Neural progenitor cell (in vitro differentiated cells): ENCODE data around the gene RADIL. TPM values are rescaled to one million over a fixed set of nuclear protein-coding genes. Genes with fewer than 3 reads are reported as not detected.

ENCODE experiments used
- DNase-seq: peaks from one replicate; pipeline ENCODE4 v3.0.0-alpha.2; 2016; ENCODE audit warnings: low spot score
- H2AFZ ChIP-seq: fragments of 200-600 bp; sonication (generic); replicated peaks from 2 replicates; pipeline ENCODE4 v1.6.1; 2016; ENCODE audit warnings: antibody characterized with exemption
- H3F3A ChIP-seq: fragments of 200-600 bp; sonication (generic); 2 replicates; pipeline ENCODE4 v1.6.1; 2016; ENCODE audit warnings: antibody characterized with exemption, low read depth
- H3K27ac ChIP-seq: fragments of 200-600 bp; sonication (generic); 2 replicates; pipeline ENCODE4 v1.5.1; 2016; ENCODE audit warnings: mild to moderate bottlenecking
- H3K27me3 ChIP-seq: fragments of 200-600 bp; sonication (generic); 2 replicates; pipeline ENCODE4 v1.6.1; 2016; ENCODE audit warnings: mild to moderate bottlenecking, moderate library complexity
- H3K36me3 ChIP-seq: fragments of 200-600 bp; sonication (generic); 2 replicates; pipeline ENCODE4 v1.5.1; 2016
- H3K4me1 ChIP-seq: fragments of 200-600 bp; sonication (generic); 2 replicates; pipeline ENCODE4 v1.6.1; 2016; ENCODE audit warnings: mixed run types
- H3K4me2 ChIP-seq: fragments of 200-600 bp; sonication (generic); 2 replicates; pipeline ENCODE4 v1.6.1; 2016
- H3K4me3 ChIP-seq: fragments of 200-600 bp; sonication (generic); 2 replicates; pipeline ENCODE4 v1.5.1; 2016
- H3K79me2 ChIP-seq: fragments of 200-600 bp; sonication (generic); 2 replicates; pipeline ENCODE4 v1.6.1; 2016; ENCODE audit warnings: low read depth
- H3K9ac ChIP-seq: fragments of 200-600 bp; sonication (generic); 2 replicates; pipeline ENCODE4 v1.6.1; 2016
- H3K9me3 ChIP-seq: fragments of 200-600 bp; sonication (generic); 2 replicates; pipeline ENCODE4 v1.5.1; 2016; ENCODE audit warnings: low read depth
- H4K20me1 ChIP-seq: fragments of 200-600 bp; sonication (generic); 2 replicates; pipeline ENCODE4 v1.6.1; 2016; ENCODE audit warnings: low read depth
- H3K27ac Mint-ChIP-seq: 3 replicates; pipeline ENCODE4 v1.8.0; 2021; ENCODE audit warnings: mixed read lengths
- H3K27me3 Mint-ChIP-seq: 2 replicates; pipeline ENCODE4 v1.8.0; 2022; ENCODE audit warnings: low read depth, mild to moderate bottlenecking, inconsistent platforms, moderate library complexity, mixed read lengths; ENCODE audit not compliant: insufficient read depth
- H3K36me3 Mint-ChIP-seq: 3 replicates; pipeline ENCODE4 v1.8.0; 2021; ENCODE audit warnings: mixed read lengths
- H3K4me1 Mint-ChIP-seq: 3 replicates; pipeline ENCODE4 v1.8.0; 2021; ENCODE audit warnings: mixed read lengths
- H3K4me3 Mint-ChIP-seq: 3 replicates; pipeline ENCODE4 v1.8.0; 2021; ENCODE audit warnings: mild to moderate bottlenecking, moderate library complexity, mixed read lengths
- H3K9me3 Mint-ChIP-seq: 3 replicates; pipeline ENCODE4 v1.8.0; 2020; ENCODE audit warnings: mixed read lengths
- EZH2 ChIP-seq: fragments of 200-600 bp; sonication (generic); IDR thresholded peaks from 2 replicates; pipeline ENCODE4 v1.6.1; 2017; ENCODE audit warnings: antibody characterized with exemption, mild to moderate bottlenecking, moderate library complexity
- EZH2phosphoT487 ChIP-seq: fragments of 200-600 bp; sonication (generic); IDR thresholded peaks from 2 replicates; pipeline ENCODE4 v1.6.1; 2017; ENCODE audit warnings: antibody characterized with exemption
- total RNA-seq: library from RNA; depleted of rRNA; stranded (reverse); fragments of >200 nt; gene quantifications from 2 replicates; pipeline ENCODE4 v1.2.3, GENCODE V29; 2015; ENCODE audit warnings: low replicate concordance
- TF ChIP-seq, protein P1 (sequence below): fragments of 200-600 bp; sonication (generic); IDR thresholded peaks from 2 replicates; pipeline ENCODE4 v1.5.1; 2017; ENCODE audit warnings: antibody characterized with exemption, mild to moderate bottlenecking

RADIL gene
- total RNA-seq, 1 donor from 2014 or later, result 3.1 TPM

DNA sequence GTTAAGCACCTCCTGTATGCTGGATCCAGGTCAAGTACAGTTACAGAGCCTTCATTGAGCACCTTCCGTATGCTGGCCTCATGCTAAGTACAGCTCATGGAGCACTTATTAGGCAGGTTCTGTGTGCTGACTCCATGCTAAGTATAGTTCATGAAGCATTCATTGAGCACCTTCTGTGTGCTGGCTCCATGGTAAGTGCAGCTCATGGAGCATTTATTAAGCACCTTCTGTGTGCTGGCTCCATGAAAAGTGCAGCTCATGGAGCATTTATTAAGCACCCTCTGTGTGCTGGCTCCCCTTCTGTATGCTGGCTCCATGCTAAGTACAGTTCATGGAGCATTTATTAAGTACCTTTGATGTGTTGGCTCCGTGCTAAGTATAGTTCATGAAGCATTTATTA, 44.9 kb upstream of the RADIL start:
- Mint-ChIP-seq H3K27me3 (peaks cover 8% of the 10 kb centered on the region), H3K36me3 (no peaks in the 10 kb centered on the region), H3K27ac (no peak overlapping the region), H3K4me1 (peaks cover 7% of the 10 kb centered on the region), H3K4me3 (no peak overlapping the region), H3K9me3 (no peaks in the 10 kb centered on the region)
- H2AFZ ChIP-seq, result no peak overlapping the region
- H3K4me2 ChIP-seq, result no peak overlapping the region
- no peaks in the 10 kb centered on the region for H3F3A ChIP-seq
- no peaks in the 10 kb centered on the region for H3K4me1 ChIP-seq
- no peak overlapping the region for H3K4me3 ChIP-seq
- no peaks in the 10 kb centered on the region for H4K20me1 ChIP-seq
- H3K27ac ChIP-seq, result no peak overlapping the region
- H3K36me3 ChIP-seq, result no peaks in the 10 kb centered on the region
- no peak overlapping the region for H3K9ac ChIP-seq
- no peak for DNase-seq
- TF ChIP-seq, protein P1, sequence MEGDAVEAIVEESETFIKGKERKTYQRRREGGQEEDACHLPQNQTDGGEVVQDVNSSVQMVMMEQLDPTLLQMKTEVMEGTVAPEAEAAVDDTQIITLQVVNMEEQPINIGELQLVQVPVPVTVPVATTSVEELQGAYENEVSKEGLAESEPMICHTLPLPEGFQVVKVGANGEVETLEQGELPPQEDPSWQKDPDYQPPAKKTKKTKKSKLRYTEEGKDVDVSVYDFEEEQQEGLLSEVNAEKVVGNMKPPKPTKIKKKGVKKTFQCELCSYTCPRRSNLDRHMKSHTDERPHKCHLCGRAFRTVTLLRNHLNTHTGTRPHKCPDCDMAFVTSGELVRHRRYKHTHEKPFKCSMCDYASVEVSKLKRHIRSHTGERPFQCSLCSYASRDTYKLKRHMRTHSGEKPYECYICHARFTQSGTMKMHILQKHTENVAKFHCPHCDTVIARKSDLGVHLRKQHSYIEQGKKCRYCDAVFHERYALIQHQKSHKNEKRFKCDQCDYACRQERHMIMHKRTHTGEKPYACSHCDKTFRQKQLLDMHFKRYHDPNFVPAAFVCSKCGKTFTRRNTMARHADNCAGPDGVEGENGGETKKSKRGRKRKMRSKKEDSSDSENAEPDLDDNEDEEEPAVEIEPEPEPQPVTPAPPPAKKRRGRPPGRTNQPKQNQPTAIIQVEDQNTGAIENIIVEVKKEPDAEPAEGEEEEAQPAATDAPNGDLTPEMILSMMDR, result no peak
- TF ChIP-seq EZH2phosphoT487, result no peak
- TF ChIP-seq EZH2, result no peak
- no peaks in the 10 kb centered on the region for H3K27me3 ChIP-seq
- H3K9me3 ChIP-seq, result no peaks in the 10 kb centered on the region
- H3K79me2 ChIP-seq, result no peaks in the 10 kb centered on the region

DNA sequence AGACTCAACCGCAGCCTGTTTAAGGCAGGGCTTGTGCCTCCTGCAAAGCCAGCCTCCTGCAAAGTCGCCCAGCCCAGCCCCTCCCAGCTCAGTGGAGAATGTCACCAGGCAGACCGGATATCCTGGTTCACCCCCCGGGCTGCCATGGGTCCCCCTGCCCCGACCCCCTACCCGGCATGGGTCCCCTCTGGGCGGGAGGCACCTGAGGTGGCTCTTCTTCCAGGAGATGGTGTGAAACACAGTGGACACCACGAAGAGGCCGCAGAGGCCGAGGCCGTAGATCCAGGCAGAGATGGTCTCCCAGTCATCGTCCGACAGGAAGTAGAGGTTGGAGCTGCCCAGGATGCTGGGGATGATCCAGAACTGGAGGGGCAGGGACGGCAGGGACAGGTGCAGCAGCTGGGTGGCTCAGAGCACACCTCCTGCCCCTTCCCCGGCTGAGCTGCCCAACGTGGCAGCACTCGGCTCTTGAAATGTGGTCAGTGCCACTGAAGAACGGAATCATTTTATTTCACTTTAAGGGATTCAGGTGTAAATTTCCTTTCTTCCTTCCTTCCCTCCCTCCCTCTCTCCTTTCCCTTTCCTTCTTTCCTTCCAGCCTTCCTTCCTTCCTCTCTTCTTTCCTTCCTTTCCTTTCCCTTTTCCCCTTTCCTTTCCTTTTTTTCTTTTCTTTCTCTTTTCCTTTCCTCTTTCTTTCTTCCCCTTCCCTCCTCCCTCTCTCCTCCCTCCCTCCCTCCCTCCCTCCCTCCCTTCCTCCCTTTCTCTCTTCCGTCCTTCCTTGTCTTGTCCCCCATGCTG, 36.7 kb upstream of the RADIL start:
- H3K9me3 ChIP-seq, result no peaks in the 10 kb centered on the region
- DNase-seq, result no peak
- H3K4me3 Mint-ChIP-seq, result no peak overlapping the region
- no peak overlapping the region for H3K4me3 ChIP-seq
- no peak overlapping the region for H3K9ac ChIP-seq
- TF ChIP-seq, protein P1, result no peak
- TF ChIP-seq EZH2 (no peak), EZH2phosphoT487 (no peak)
- no peak overlapping the region for H3K4me2 ChIP-seq
- no peaks in the 10 kb centered on the region for H3K36me3 ChIP-seq
- peaks cover 3% of the 10 kb centered on the region for H3K9me3 Mint-ChIP-seq
- H3K79me2 ChIP-seq, result no peaks in the 10 kb centered on the region
- H3K36me3 Mint-ChIP-seq, result no peaks in the 10 kb centered on the region
- no peaks in the 10 kb centered on the region for H3K27me3 ChIP-seq
- H4K20me1 ChIP-seq, result no peaks in the 10 kb centered on the region
- no peaks in the 10 kb centered on the region for H3K4me1 ChIP-seq
- H3K27ac Mint-ChIP-seq, result no peak overlapping the region
- peaks cover 2% of the 10 kb centered on the region for H3K27me3 Mint-ChIP-seq
- no peaks in the 10 kb centered on the region for H3F3A ChIP-seq
- no peak overlapping the region for H2AFZ ChIP-seq
- H3K4me1 Mint-ChIP-seq, result no peaks in the 10 kb centered on the region
- no peak overlapping the region for H3K27ac ChIP-seq

DNA sequence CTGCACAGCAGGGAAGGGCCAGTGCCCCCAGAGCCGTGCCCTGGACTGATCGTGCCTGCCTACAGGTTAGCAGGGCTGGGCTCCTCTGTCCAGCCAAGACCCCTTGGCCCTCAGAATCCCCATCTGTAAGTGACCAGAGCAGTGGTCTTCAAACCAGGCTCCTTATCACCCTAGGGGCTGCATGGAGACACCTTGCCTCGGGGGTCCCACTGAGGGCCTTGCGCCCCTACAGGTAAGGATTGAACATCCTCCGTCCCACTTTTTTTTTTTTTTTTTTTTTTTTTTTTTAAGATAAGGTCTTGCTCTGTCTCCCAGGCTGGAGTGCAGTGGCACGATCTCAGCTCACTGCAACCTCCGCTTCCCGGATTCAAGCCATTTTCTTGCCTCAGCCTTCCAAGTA, 32.6 kb upstream of the RADIL start:
- Histone ChIP-seq H3K36me3 (no peaks in the 10 kb centered on the region), H3K4me3 (no peak overlapping the region), H3K9ac (no peak overlapping the region), H3K27me3 (no peaks in the 10 kb centered on the region), H3K27ac (no peak overlapping the region), H4K20me1 (no peaks in the 10 kb centered on the region), H3K4me1 (no peaks in the 10 kb centered on the region), H3K4me2 (no peak overlapping the region), H2AFZ (no peak overlapping the region), H3K79me2 (no peaks in the 10 kb centered on the region), H3K9me3 (no peaks in the 10 kb centered on the region), H3F3A (no peaks in the 10 kb centered on the region)
- Mint-ChIP-seq H3K27me3 (peaks cover 2% of the 10 kb centered on the region), H3K9me3 (peaks cover 3% of the 10 kb centered on the region), H3K36me3 (no peaks in the 10 kb centered on the region), H3K4me3 (no peak overlapping the region), H3K4me1 (no peaks in the 10 kb centered on the region), H3K27ac (no peak overlapping the region)
- DNase-seq, result no peak
- TF ChIP-seq EZH2phosphoT487 (no peak), EZH2 (no peak)

DNA sequence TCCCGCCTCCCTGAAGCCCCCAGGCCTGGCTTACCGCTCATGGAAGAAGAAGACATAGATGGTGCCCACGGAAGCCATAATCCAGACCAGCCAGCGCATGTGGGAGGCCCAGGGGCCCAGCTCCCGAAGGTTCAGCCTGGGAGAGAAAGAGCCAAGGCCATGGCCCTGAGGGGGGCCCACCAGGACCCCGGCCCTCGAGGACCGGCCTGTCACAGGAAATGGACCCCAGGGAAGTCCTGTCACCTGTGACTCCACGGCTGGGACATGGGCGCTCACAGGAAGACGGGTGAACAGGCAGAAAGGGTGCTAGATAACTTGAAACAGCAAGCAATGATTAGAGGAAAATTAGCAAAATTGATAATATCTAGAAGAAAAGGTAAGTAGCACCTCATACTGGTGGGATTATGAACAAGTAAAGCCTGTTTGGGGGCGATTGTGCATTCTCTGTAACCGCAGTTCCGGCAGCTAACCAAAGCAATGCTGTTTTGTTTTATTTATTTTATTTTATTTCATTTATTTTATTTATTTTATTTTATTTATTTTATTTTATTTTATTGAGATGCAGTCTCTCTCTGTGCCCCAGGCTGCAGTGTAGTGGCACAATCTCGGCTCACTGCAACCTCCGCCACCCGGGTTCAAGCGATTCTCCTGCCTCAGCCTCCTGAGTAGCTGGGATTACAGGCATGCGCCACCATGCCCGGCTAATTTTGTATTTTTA, 27.8 kb upstream of the RADIL start:
- H3K4me1 Mint-ChIP-seq, result no peaks in the 10 kb centered on the region
- Histone ChIP-seq H3K9ac (no peak overlapping the region), H4K20me1 (no peaks in the 10 kb centered on the region), H3K4me3 (no peak overlapping the region), H3K9me3 (no peaks in the 10 kb centered on the region), H3K36me3 (no peaks in the 10 kb centered on the region), H3K27ac (no peak overlapping the region), H3K79me2 (no peaks in the 10 kb centered on the region), H3K4me2 (no peak overlapping the region), H2AFZ (no peak overlapping the region), H3K4me1 (no peaks in the 10 kb centered on the region), H3K27me3 (no peaks in the 10 kb centered on the region), H3F3A (no peaks in the 10 kb centered on the region)
- no peak overlapping the region for H3K27ac Mint-ChIP-seq
- no peaks in the 10 kb centered on the region for H3K9me3 Mint-ChIP-seq
- no peaks in the 10 kb centered on the region for H3K36me3 Mint-ChIP-seq
- no peak for DNase-seq
- TF ChIP-seq EZH2phosphoT487, result no peak
- no peak for TF ChIP-seq EZH2
- TF ChIP-seq, protein P1, result no peak
- no peak overlapping the region for H3K4me3 Mint-ChIP-seq
- peaks cover 10% of the 10 kb centered on the region for H3K27me3 Mint-ChIP-seq
